GM18511 (cell line): ENCODE data around the gene KRTAP4-8.
"Not testable (repeated sequence)": the region's sequence is repeated elsewhere in the genome, so short reads cannot be mapped to it uniquely, and the experiment has no call there.

Experiments used
- ATAC-seq: cut with Tn5 transposase; IDR thresholded peaks from one replicate; pipeline ENCODE4 v1.9.1; 2021; ENCODE audit warnings: mild to moderate bottlenecking, moderate library complexity; ENCODE audit not compliant: unreplicated experiment

The KRTAP4-8 gene

DNA sequence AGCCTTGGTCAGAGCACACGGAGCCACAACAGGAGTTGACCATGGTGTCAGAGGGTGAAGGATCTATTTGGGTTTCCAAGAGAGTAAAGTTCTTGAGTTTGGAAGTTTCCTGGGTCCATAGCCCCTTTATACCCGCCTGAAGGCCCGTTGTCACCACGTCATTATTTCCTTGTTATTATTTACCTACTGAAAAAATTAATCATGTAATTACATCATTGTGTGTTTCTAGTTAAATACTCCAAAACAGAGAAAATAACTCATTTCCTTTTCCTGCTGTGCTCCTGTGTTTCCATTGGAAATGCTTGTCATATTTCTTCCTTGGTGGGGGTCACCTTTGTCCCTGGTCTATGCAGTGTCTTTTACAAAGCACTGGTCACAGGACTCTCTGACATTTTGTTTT is at the start of gene KRTAP4-8:
Gene KRTAP4-8 (minus strand): TSS at position 101 of the 400 bp plus-strand sequence. CDS start 58 bp downstream, at position 43.
- ATAC-seq: no peak

DNA sequence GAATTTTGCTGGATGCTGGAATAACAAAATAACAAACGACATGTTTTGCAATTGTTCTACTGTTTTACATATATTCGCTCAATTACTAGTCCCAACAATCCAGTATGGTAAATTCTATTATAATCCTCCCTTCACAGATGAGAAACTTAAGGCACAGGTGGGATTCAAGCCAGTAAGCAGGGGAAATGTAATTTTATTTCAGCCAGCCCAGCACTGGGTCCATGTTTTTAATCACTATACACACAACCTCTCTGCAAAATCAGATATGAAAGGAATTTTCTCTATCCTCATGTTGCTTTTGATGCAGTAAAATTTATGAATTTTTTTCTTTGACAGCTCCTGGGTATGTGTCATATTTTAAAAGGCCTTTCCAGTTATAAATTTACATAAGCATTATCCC is 47.3 kb upstream of the KRTAP4-8 start:
- ATAC-seq: no peak

DNA sequence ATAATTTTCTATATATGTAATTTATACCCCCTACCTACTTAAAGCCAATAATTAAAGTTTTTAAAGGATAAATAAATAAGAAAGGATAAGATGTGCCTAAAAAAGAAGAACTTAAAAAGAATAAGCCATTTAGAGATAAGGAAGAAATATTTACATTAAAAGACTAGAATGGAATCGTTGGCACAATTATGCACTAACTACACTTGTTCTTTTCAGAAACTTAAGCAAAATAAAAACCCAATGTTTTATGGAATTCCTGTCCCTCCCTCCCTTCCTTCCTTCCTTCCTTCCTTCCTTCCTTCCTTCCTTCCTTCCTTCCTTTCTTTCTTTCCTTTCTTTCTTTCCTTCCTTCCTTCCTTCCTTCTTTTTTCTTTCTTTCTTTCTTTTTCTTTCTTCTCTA is 46.9 kb upstream of the KRTAP4-8 start:
- no peak for ATAC-seq

DNA sequence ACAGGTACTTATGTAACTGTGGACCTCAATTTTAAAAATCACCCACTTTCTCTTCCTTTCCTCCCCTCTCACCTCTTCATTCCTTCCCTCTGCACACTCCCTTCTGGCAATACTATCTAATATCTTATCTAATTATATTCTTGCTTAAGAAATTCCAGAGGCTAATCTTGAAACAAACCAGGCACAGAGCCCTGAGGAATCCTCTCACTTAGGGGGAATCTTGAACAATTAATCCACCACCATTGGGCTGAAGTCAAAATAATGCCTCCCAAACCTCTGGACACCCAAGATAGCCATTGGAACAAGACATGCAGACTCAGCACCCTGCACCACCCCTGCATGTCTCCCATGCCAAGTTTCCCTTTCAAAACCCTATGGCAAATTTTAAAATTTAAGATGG is 43.4 kb upstream of the KRTAP4-8 start:
- no peak for ATAC-seq

DNA sequence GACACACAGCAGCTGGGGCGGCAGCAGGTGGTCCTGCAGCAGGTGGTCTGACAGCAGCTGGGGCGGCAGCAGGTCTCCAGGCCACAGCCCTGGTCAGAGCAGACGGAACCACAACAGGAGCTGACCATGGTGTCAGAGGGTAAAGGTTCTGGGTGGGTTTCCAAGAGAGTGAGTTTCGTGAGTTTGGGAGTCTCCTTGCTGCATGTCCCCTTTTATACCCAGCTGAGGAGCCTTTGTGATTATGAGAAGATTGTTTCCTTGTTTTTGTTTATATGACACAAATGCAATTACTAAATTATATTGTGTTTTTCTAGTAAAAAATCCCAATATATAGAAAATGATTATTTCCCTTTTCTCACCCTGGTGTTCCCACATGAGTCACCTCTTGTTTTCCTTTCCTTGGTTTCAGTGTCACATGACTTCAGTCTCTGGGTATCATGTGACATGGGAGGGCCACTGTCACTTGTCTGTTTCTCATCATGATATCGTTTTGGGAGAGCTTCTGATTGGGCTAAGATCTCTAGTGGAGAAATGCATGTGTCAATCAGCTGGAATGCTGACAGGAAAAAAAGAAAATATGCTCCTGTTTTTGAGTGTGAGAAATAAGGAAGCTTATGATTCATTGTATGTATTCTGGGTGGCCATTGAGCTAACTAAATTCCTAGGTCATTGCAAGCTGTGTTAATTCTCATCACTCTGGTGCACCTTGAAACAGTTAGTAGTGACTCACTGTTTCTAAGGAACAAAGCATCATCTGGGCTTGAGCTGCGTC is 42.6 kb upstream of the KRTAP4-8 start, which contains the start of gene KRTAP4-6:
Gene KRTAP4-6 (minus strand): TSS at position 185 of the 772 bp plus-strand sequence. CDS start 57 bp downstream, at position 128.
- ATAC-seq: no peak

DNA sequence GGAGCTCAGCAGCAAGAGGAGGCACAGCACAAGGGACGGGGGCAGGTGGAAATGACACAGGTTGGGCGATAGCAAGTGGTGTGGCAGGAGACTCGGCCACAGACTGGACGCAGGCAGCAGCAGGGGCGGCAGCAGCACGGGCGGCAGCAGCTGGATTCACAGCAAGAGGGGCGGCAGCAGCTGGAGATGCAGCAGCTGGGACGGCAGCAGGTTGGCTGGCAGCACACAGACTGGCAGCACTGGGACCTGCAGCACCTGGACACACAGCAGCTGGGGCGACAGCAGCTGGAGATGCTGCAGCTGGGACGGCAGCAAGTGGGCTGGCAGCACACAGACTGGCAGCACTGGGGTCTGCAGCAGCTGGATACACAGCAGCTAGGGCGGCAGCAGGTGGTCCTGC is 41.9 kb upstream of the KRTAP4-8 start:
- not testable (repeated sequence) for ATAC-seq

DNA sequence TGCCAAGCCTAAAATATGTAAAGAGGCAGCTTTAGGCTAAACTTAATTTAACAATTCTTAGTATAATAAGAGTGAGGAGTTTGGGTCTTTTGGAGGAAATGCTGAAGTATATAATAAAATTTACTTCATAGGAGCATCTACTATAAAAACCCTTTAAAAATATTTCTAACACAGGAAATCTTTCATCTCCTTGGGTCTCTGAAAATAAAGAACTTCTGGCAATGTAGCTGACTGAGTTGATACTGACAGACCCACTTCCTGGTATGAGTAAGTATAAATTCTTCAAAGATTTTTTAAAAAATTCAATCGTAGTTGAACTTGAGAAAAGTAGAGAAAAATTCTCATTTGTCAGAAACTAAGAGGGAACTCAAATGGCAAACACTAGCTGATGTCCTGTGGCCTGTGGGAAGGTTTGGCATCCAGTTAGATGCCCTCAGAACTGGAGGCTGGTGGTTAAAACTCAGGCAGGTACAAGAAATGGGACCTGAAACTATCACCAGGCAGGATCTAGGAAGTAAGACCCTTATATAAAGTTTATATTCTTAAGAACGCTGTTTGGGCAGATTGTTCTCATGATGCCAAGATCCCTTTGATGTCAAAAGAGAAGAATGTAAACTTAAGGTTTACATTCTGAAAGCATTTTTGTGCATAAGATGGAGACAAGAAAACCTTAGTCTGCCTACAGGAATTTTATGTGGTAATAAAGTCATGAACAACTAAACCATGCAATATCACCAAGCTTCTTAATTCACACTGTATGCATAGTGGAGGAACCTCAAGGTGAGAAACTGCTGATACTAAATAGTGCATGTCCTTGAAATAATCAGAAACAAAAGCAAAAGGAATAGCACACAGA is 36.2 kb upstream of the KRTAP4-8 start:
- ATAC-seq: no peak

DNA sequence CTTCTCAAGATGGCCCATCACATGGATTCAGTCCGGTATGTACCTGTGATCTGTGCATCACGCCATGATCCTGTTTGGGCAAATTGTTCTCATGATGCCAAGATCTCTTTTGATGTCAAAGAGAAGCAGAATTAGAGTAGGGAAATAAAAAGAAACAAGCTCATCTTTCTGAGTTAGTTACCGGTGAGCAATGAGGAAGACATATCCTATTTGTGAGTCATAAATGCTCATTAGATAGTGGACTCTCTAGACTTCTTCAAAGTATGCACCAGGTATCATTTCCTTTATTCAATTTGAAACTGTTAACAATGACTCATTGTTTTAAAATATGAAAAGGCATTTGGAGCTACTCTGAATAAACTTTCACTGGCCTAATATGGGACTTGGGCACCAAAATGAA is 34.0 kb upstream of the KRTAP4-8 start:
- no peak for ATAC-seq

DNA sequence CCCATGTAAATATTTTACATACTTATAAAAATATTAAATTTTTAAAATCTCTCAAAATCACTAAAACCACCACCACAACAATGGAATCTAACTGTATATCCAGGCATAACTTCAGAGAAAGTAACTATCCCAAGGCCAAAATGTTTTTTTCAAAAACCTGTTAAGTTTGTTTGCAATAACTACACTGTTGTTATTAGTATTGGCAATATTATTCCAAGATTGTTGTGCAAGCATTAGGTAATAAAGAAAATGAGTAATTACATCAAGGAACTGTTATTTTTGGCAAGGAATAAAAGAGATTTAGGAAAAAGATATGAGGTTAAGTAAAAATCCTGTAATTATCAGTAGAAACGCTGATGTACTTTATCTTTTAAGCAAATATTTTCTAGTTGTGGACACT is 29.4 kb upstream of the KRTAP4-8 start:
- ATAC-seq: no peak

DNA sequence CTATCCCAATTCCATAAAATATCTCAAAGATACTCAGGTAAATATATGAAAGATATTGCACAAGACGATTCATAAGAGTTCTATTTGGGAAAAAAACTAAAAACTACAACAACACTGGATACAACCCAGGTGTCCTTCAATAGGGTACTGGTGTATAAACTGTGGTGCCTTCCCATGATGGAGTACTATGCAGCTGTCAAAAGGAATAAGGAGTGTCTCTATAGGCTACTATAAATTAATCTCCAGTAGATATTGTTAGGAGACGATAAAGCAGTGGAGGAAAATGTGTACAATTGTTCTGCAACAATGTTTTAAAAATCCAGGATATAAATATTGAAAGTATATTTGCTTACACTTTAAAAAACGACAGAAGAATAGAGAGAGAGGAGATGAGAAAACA is 28.5 kb upstream of the KRTAP4-8 start:
- ATAC-seq: no peak

DNA sequence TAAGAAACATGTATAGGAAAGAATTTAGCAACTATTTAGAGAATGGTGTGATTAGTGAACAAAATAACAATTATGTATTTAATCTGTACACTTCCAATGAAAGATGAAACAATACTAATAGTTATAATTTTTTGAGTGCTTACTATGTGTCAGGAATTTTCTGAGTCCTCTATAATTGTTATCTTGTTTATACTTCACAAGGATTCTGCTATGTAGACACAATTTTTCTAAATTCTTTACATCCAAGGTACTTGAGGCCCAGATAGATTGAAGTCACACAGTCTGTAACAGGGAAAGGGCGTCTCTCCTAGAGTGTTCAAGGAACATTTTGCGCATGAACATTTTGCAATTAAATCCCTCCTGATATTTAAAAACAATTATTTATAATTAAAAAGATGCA is 27.1 kb upstream of the KRTAP4-8 start:
- no peak for ATAC-seq

DNA sequence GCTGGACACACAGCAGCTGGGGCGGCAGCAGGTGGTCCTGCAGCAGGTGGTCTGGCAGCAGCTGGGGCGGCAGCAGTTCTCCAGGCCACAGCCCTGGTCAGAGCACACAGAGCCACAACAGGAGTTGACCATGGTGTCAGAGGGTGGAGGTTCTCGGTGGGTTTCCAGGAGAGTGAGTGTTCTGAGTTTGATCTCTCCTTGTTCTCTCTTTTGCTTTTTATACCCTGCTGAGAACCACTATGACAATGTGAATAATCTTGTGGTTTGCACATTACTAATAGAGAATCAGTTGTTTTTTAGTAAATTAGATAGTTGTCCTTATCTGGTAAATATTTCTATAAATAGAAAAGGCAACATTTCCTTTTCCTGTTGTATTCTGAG is 26.0 kb upstream of the KRTAP4-8 start, which contains the start of gene KRTAP4-12:
Gene KRTAP4-12 (minus strand): TSS at position 192 of the 381 bp plus-strand sequence. CDS start 60 bp downstream, at position 132.
- not testable (repeated sequence) for ATAC-seq

DNA sequence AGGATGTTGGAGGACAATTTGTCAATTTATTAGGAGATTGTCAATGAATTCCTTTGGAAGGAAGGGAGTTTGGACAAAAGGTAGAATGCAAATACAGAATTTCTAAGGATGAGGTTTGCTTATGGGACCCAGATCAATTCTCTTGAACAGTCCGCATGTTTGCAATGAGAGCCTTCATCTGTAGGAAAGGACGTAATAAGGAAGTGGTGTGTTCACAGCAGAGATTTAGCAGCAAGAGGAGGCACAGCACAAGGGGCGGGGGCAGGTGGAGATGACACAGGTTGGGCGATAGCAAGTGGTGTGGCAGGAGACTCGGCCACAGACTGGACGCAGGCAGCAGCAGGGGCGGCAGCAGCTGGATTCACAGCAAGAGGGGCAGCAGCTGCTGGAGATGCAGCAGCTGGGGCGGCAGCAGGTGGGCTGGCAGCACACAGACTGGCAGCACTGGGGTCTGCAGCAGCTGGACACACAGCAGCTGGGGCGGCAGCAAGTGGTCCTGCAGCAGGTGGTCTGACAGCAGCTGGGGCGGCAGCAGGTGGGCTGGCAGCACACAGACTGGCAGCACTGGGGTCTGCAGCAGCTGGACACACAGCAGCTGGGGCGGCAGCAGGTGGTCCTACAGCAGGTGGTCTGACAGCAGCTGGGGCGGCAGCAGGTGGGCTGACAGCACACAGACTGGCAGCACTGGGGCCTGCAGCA is 25.5 kb upstream of the KRTAP4-8 start:
- ATAC-seq: not testable (repeated sequence)

DNA sequence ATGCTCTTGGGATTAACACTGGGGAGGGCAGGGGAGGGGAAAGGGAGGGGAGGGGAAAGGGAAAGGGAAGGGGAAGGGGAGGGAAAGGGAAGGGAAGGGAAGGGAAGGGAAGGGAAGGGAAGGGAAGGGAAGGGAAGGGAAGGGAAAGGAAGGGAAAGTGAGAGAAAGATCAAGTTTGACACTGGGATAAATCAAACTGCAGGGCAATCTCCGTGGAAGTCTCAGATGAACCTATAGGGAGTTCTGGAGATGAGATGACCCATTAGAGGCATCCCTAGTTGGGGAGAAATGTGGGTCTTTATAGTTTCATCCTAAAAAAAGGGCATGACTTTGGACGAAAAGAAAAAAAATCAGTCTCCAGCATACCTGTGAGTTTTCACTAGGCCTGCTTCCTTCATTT is 23.8 kb upstream of the KRTAP4-8 start:
- no peak for ATAC-seq

DNA sequence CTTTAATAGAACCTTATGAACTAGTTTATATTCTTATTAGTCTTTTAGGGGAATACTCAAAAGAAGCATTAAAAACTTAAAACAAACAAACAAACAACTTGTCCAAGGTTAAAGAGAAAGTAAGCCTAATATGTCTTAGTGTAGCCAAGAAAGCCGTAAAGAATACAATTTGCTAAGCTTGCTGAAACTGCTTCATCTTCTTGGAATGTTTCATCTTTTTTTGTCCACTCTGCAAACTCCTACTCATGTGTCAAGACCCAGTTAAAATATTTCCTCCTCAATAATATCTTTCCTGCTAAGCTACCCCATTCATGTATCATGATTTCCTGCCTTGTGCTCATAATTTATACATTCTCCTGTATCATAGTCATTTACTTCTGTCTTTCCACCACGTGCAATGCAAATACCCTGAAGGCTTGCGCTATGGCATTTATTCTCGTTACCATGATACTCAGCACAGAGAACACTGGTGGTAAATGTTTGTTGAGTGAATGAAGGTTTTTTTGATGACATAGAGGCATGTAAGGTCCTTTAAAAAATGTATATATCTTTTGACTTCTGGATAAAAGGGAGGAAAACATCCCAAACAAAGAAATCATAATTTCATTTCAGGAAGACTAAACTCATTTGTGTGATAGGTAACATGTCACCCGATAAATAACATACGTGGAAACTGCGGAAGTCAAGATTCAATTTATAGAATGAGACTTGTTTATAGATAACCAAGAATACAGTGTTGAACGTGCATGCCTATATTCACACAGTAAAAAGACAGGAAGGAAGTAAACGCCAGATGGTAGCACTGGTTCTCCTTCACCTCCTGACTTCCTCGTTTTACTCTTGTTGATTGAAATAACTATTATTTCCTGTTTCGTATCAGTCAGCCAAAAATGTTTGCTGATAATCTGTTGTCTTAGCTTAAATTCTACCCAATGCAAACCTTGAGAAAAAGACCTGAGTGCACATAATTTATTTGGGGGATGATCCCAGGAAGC is 22.1 kb upstream of the KRTAP4-8 start:
- not testable (repeated sequence) for ATAC-seq

DNA sequence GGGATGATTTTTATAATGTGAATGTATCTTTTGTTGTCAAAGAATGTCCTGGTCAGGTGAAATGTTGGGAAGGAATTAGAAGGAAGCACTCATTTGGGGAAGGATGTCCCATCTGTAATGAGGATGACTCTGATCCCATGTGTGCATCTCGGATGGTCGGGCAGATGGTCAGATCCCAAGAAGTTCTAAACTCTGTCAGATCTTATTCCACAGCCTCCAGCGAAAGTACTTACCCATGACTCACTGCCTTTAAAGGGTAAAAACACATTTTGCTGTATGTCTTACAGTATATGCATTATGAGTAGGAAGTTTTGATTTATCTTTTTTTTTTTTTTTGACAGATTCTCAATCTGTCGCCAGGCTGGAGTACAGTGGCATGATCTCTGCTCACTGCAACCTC is 20.8 kb upstream of the KRTAP4-8 start:
- no peak for ATAC-seq

DNA sequence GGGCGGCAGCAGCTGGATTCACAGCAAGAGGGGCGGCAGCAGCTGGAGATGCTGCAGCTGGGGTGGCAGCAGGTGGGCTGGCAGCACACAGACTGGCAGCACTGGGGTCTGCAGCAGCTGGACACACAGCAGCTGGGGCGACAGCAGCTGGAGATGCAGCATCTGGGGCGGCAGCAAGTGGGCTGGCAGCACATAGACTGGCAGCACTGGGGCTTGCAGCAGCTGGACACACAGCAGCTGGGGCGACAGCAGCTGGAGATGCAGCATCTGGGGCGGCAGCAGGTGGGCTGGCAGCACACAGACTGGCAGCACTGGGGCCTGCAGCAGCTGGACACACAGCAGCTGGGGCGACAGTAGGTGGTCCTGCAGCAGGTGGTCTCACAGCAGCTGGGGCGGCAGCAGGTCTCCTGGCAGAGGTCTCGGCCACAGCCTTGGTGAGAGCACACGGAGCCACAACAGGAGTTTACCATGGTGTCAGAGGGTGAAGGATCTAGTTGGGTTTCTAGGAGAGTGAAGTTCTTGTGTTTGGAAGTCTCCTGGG is 20.0 kb upstream of the KRTAP4-8 start, which contains the start of gene KRTAP4-11:
Gene KRTAP4-11 (minus strand): TSS at position 528 of the 541 bp plus-strand sequence. CDS start 58 bp downstream, at position 470.
- ATAC-seq: not testable (repeated sequence)

DNA sequence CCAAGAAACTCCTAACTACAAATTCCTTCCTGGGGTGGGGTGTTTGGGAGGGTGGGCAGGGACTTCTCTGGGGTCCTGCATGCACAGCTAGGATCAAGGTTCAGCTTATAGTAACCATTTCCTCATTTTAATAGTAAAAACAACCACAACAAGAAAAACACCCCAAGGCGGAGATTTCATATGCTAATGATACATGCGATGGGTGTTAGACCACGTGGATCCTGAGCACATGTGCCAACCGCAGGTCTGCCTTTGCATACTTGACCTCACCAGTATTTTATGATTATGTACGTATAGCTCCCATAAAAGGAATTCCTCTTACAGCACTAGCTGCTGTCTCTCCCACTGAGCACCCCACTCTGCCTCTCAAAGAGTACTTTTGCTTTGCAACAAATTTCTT is 18.4 kb upstream of the KRTAP4-8 start:
- ATAC-seq: no peak

DNA sequence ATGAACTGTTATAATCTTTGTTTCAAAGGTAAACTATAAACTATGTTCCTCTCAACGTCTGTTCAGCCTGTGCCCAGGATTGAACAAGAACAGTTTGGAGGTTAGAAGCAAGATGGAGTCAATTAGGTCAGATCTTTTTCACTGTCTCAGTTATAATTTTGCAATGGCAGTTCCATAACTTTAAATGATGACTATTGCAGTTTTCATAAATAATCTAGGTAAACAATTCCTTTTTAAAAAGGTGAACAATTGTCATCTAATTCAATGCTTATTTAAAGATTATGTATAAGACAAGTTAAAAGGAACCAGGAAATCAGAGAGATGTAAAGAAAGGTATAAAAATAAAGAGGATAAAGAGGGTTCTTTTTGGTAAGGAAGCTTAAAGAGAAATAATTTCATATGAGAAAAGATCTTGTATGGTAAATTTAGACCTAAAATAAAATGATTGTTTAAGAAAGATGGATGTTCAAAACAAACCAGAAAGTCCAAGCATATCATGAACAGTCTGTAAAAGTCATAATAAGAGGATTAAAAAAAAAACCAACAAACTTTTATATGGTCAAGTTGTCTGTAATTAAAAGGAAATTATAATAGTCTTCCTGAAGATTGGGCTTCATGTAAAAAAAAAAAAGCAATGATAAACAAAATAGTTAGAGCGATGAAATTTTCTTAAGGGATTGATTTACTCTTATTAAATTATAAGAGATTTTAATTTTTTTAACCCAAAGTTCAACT is 13.4 kb upstream of the KRTAP4-8 start:
- ATAC-seq: no peak
